GM23338 (cell line): ENCODE measurements around the gene PNMA8B. TPM values are rescaled to one million over a fixed set of nuclear protein-coding genes. Genes with fewer than 3 reads are reported as not detected.

Experiments
- ATAC-seq: fragments of 200-7000 bp; cut with Tn5 transposase; 3 replicates; pipeline ENCODE4 v1.9.1; 2020
- DNase-seq: peaks from one replicate; pipeline ENCODE4 v3.0.0-alpha.2; 2015; ENCODE audit warnings: low spot score
- H2AFZ ChIP-seq: fragments of 200-600 bp; sonication (generic); 2 replicates; pipeline ENCODE4 v1.8.0; 2016; ENCODE audit warnings: antibody characterized with exemption, mild to moderate bottlenecking, moderate library complexity
- H3F3A ChIP-seq: fragments of 200-600 bp; sonication (generic); replicated peaks from 2 replicates; pipeline ENCODE4 v1.8.0; 2017; ENCODE audit warnings: antibody characterized with exemption, mixed run types, low read depth
- H3K27ac ChIP-seq: fragments of 200-600 bp; sonication (generic); 2 replicates; pipeline ENCODE4 v1.6.1; 2016; ENCODE audit warnings: low read depth
- H3K27me3 ChIP-seq: fragments of 200-600 bp; sonication (generic); 2 replicates; pipeline ENCODE4 v1.8.0; 2016; ENCODE audit warnings: mild to moderate bottlenecking, mixed run types, moderate library complexity; ENCODE audit not compliant: insufficient read depth
- H3K36me3 ChIP-seq: fragments of 200-600 bp; sonication (generic); 2 replicates; pipeline ENCODE4 v1.8.0; 2016; ENCODE audit warnings: mild to moderate bottlenecking; ENCODE audit not compliant: insufficient read depth
- H3K4me1 ChIP-seq: fragments of 200-600 bp; sonication (generic); 2 replicates; pipeline ENCODE4 v1.8.0; 2016; ENCODE audit warnings: mild to moderate bottlenecking, moderate library complexity; ENCODE audit not compliant: insufficient read depth
- H3K4me2 ChIP-seq: fragments of 200-600 bp; sonication (generic); 2 replicates; pipeline ENCODE4 v1.7.1; 2017; ENCODE audit warnings: mixed run types
- H3K4me3 ChIP-seq: fragments of 200-600 bp; sonication (generic); 2 replicates; pipeline ENCODE4 v1.6.1; 2016; ENCODE audit warnings: mixed run types
- H3K79me2 ChIP-seq: fragments of 200-600 bp; sonication (generic); replicated peaks from 2 replicates; pipeline ENCODE4 v1.8.0; 2017; ENCODE audit warnings: mild to moderate bottlenecking; ENCODE audit not compliant: insufficient read depth
- H3K9me2 ChIP-seq: fragments of 200-600 bp; sonication (generic); 2 replicates; pipeline ENCODE4 v1.8.0; 2017; ENCODE audit not compliant: insufficient read depth
- H4K20me1 ChIP-seq: fragments of 200-600 bp; sonication (generic); replicated peaks from 2 replicates; pipeline ENCODE4 v1.8.0; 2017; ENCODE audit warnings: mild to moderate bottlenecking; ENCODE audit not compliant: insufficient read depth
- H3K27ac Mint-ChIP-seq: 2 replicates; pipeline ENCODE4 v1.8.0; 2020; ENCODE audit warnings: inconsistent platforms, mild to moderate bottlenecking, moderate library complexity, mixed read lengths
- H3K27me3 Mint-ChIP-seq: 3 replicates; pipeline ENCODE4 v1.8.0; 2022; ENCODE audit warnings: low read depth, mild to moderate bottlenecking, moderate library complexity, mixed read lengths, inconsistent platforms; ENCODE audit not compliant: insufficient read depth, poor library complexity
- H3K36me3 Mint-ChIP-seq: 3 replicates; pipeline ENCODE4 v1.8.0; 2021; ENCODE audit warnings: low read depth, mild to moderate bottlenecking, inconsistent platforms, moderate library complexity, mixed read lengths
- H3K4me1 Mint-ChIP-seq: 3 replicates; pipeline ENCODE4 v1.8.0; 2020; ENCODE audit warnings: mild to moderate bottlenecking, inconsistent platforms, mixed read lengths
- H3K4me3 Mint-ChIP-seq: 3 replicates; pipeline ENCODE4 v1.8.0; 2021; ENCODE audit warnings: moderate library complexity, mild to moderate bottlenecking, inconsistent platforms, mixed read lengths
- H3K9me3 Mint-ChIP-seq: 3 replicates; pipeline ENCODE4 v1.8.0; 2020; ENCODE audit warnings: moderate library complexity, mild to moderate bottlenecking, inconsistent platforms, mixed read lengths
- CREB1 ChIP-seq: fragments of 250-450 bp; sonication (Bioruptor Pico); IDR thresholded peaks from 2 replicates; pipeline ENCODE4 v1.5.0; 2020; ENCODE audit warnings: low read depth, mild to moderate bottlenecking, moderate library complexity
- EZH2 ChIP-seq: fragments of 200-600 bp; sonication (generic); IDR thresholded peaks from one replicate; pipeline ENCODE4 v1.8.0; 2017; ENCODE audit warnings: antibody characterized with exemption, mild to moderate bottlenecking, low read depth; ENCODE audit not compliant: unreplicated experiment
- EZH2phosphoT487 ChIP-seq: fragments of 200-600 bp; sonication (generic); IDR thresholded peaks from one replicate; pipeline ENCODE4 v1.8.1; 2018; ENCODE audit warnings: antibody characterized with exemption; ENCODE audit not compliant: unreplicated experiment
- JUNB ChIP-seq: IDR thresholded peaks from one replicate; pipeline ENCODE4 v1.6.1; 2016; ENCODE audit warnings: antibody characterized with exemption; ENCODE audit not compliant: unreplicated experiment
- NANOG ChIP-seq: IDR thresholded peaks from 2 replicates; pipeline ENCODE4 v1.6.1; 2016; ENCODE audit warnings: antibody characterized with exemption, borderline replicate concordance
- POLR2AphosphoS5 ChIP-seq: IDR thresholded peaks from 2 replicates; pipeline ENCODE4 v1.6.1; 2016; ENCODE audit warnings: antibody characterized with exemption, low read depth
- STAT1 ChIP-seq: IDR thresholded peaks from one replicate; pipeline ENCODE4 v1.6.1; 2016; ENCODE audit warnings: antibody characterized with exemption; ENCODE audit not compliant: unreplicated experiment
- ZNF114 ChIP-seq: fragments of 250-450 bp; sonication (Bioruptor Pico); IDR thresholded peaks from 2 replicates; pipeline ENCODE4 v1.5.0; 2020; ENCODE audit warnings: mild to moderate bottlenecking, moderate library complexity
- ZNF331 ChIP-seq: fragments of 250-450 bp; sonication (Bioruptor Pico); IDR thresholded peaks from 2 replicates; pipeline ENCODE4 v1.5.0; 2020; ENCODE audit warnings: low read depth, mild to moderate bottlenecking, moderate library complexity
- polyA plus RNA-seq: library from polyadenylated mRNA; unstranded; fragments of >200 nt; fragmentation: Nextera tagmentation; extraction: Ambion mirVana; gene quantifications from 2 replicates; pipeline ENCODE4 v1.2.1, GENCODE V29; 2016
- total RNA-seq: library from RNA; depleted of rRNA; stranded (reverse); fragments of >200 nt; shearing (Covaris generic); gene quantifications from 2 replicates; pipeline ENCODE4 v1.2.3, GENCODE V29; 2014
- TF ChIP-seq, protein P1 (sequence below), 2 experiments: fragments of 200-600 bp in 1 of 2; sonication (generic) in 1 of 2; conservative IDR thresholded peaks; 2 replicates each; pipeline versions ENCODE4 v1.5.1 to v1.6.1; 2016 to 2017; ENCODE audit warnings: antibody characterized with exemption in 2 of 2, low read depth in 2 of 2, mild to moderate bottlenecking in 2 of 2, moderate library complexity in 1 of 2
- TF ChIP-seq, protein P2 (sequence below): fragments of 250-450 bp; sonication (Bioruptor Pico); IDR thresholded peaks from 2 replicates; pipeline ENCODE4 v1.5.0; 2020; ENCODE audit warnings: mild to moderate bottlenecking, moderate library complexity
- TF ChIP-seq, protein P3 (sequence below): IDR thresholded peaks from one replicate; pipeline ENCODE4 v1.6.1; 2018; ENCODE audit warnings: antibody characterized with exemption; ENCODE audit not compliant: unreplicated experiment
- TF ChIP-seq, protein P4 (sequence below): IDR thresholded peaks from 2 replicates; pipeline ENCODE4 v1.6.1; 2016; ENCODE audit warnings: antibody characterized with exemption

The PNMA8B gene
- total and polyA plus RNA-seq, 2 experiments from 2014 or later: 0.44 to 1.7 TPM

DNA sequence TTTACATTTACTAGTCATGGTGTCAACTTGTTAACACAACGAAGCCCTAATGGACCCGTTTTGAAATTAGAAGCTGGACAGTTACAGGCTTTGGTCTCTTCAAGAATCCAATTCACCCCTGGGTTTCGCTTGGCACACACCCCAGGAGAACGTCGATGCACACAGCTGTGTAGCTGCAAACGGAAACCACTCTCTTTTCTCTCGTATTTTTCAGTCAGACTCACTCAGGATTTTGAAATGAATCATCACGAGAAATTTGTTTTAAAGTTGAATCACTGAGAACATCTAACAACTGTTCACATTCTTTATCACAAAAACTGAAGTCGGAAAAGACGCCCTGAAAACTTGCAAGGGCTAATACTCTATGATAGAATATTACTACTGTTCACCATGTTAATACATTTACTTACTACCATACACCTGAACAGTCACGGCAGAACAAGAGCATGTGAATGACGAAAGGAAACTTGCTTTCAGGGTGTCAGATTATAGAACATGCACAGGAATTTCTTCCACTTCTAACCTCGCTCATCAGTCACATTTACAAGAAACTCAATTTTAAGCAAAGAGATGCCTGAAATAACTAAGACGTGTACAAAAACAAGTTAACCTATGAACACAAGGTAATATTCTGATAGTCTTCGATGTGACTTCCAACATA is 29.0 kb downstream of the PNMA8B start (continued):
- TF ChIP-seq EZH2phosphoT487 (no peak), NANOG (no peak), POLR2AphosphoS5 (no peak), STAT1 (no peak)

DNA sequence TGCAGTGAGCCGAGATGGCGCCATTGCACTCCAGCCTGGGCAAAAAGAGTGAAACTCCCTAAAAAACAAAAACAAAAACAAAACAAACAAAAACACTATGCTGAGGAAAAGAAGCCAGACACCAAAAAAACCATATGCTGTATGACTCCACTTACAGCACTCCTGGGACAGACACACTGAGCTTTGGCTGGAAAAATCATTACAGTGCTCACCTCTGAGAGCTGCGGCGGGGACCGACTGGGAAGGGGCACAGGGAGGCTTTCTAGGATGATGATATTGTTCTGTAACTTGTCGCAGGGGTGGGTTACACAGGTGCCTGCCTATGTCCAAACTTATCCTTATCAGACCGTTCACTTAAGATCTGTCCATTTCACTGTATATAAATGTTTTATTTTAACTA is 32.2 kb downstream of the PNMA8B start:
- no peaks in the 10 kb centered on the region for H4K20me1 ChIP-seq
- H3K9me2 ChIP-seq: no peaks in the 10 kb centered on the region
- no peaks in the 10 kb centered on the region for H3K27me3 ChIP-seq
- H3K4me2 ChIP-seq: no peak overlapping the region
- no peak for TF ChIP-seq CREB1 (CRISPR knock-in tag)
- TF ChIP-seq ZNF331 (CRISPR knock-in tag): no peak
- TF ChIP-seq STAT1: no peak
- TF ChIP-seq, protein P1, sequence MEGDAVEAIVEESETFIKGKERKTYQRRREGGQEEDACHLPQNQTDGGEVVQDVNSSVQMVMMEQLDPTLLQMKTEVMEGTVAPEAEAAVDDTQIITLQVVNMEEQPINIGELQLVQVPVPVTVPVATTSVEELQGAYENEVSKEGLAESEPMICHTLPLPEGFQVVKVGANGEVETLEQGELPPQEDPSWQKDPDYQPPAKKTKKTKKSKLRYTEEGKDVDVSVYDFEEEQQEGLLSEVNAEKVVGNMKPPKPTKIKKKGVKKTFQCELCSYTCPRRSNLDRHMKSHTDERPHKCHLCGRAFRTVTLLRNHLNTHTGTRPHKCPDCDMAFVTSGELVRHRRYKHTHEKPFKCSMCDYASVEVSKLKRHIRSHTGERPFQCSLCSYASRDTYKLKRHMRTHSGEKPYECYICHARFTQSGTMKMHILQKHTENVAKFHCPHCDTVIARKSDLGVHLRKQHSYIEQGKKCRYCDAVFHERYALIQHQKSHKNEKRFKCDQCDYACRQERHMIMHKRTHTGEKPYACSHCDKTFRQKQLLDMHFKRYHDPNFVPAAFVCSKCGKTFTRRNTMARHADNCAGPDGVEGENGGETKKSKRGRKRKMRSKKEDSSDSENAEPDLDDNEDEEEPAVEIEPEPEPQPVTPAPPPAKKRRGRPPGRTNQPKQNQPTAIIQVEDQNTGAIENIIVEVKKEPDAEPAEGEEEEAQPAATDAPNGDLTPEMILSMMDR (conservative IDR thresholded peaks at IDR 0.05; ENCODE audit: low read depth in 2 of 2): no peak
- TF ChIP-seq POLR2AphosphoS5: no peak
- TF ChIP-seq ZNF114 (CRISPR knock-in tag): no peak
- TF ChIP-seq, protein P2, sequence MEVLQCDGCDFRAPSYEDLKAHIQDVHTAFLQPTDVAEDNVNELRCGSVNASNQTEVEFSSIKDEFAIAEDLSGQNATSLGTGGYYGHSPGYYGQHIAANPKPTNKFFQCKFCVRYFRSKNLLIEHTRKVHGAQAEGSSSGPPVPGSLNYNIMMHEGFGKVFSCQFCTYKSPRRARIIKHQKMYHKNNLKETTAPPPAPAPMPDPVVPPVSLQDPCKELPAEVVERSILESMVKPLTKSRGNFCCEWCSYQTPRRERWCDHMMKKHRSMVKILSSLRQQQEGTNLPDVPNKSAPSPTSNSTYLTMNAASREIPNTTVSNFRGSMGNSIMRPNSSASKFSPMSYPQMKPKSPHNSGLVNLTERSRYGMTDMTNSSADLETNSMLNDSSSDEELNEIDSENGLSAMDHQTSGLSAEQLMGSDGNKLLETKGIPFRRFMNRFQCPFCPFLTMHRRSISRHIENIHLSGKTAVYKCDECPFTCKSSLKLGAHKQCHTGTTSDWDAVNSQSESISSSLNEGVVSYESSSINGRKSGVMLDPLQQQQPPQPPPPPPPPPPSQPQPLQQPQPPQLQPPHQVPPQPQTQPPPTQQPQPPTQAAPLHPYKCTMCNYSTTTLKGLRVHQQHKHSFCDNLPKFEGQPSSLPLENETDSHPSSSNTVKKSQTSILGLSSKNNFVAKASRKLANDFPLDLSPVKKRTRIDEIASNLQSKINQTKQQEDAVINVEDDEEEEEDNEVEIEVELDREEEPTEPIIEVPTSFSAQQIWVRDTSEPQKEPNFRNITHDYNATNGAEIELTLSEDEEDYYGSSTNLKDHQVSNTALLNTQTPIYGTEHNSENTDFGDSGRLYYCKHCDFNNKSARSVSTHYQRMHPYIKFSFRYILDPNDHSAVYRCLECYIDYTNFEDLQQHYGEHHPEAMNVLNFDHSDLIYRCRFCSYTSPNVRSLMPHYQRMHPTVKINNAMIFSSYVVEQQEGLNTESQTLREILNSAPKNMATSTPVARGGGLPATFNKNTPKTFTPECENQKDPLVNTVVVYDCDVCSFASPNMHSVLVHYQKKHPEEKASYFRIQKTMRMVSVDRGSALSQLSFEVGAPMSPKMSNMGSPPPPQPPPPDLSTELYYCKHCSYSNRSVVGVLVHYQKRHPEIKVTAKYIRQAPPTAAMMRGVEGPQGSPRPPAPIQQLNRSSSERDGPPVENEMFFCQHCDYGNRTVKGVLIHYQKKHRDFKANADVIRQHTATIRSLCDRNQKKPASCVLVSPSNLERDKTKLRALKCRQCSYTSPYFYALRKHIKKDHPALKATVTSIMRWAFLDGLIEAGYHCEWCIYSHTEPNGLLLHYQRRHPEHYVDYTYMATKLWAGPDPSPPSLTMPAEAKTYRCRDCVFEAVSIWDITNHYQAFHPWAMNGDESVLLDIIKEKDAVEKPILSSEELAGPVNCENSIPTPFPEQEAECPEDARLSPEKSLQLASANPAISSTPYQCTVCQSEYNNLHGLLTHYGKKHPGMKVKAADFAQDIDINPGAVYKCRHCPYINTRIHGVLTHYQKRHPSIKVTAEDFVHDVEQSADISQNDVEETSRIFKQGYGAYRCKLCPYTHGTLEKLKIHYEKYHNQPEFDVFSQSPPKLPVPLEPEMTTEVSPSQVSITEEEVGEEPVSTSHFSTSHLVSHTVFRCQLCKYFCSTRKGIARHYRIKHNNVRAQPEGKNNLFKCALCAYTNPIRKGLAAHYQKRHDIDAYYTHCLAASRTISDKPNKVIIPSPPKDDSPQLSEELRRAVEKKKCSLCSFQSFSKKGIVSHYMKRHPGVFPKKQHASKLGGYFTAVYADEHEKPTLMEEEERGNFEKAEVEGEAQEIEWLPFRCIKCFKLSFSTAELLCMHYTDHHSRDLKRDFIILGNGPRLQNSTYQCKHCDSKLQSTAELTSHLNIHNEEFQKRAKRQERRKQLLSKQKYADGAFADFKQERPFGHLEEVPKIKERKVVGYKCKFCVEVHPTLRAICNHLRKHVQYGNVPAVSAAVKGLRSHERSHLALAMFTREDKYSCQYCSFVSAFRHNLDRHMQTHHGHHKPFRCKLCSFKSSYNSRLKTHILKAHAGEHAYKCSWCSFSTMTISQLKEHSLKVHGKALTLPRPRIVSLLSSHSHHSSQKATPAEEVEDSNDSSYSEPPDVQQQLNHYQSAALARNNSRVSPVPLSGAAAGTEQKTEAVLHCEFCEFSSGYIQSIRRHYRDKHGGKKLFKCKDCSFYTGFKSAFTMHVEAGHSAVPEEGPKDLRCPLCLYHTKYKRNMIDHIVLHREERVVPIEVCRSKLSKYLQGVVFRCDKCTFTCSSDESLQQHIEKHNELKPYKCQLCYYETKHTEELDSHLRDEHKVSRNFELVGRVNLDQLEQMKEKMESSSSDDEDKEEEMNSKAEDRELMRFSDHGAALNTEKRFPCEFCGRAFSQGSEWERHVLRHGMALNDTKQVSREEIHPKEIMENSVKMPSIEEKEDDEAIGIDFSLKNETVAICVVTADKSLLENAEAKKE (CRISPR knock-in tag): no peak
- no peak for TF ChIP-seq EZH2
- TF ChIP-seq, protein P3, sequence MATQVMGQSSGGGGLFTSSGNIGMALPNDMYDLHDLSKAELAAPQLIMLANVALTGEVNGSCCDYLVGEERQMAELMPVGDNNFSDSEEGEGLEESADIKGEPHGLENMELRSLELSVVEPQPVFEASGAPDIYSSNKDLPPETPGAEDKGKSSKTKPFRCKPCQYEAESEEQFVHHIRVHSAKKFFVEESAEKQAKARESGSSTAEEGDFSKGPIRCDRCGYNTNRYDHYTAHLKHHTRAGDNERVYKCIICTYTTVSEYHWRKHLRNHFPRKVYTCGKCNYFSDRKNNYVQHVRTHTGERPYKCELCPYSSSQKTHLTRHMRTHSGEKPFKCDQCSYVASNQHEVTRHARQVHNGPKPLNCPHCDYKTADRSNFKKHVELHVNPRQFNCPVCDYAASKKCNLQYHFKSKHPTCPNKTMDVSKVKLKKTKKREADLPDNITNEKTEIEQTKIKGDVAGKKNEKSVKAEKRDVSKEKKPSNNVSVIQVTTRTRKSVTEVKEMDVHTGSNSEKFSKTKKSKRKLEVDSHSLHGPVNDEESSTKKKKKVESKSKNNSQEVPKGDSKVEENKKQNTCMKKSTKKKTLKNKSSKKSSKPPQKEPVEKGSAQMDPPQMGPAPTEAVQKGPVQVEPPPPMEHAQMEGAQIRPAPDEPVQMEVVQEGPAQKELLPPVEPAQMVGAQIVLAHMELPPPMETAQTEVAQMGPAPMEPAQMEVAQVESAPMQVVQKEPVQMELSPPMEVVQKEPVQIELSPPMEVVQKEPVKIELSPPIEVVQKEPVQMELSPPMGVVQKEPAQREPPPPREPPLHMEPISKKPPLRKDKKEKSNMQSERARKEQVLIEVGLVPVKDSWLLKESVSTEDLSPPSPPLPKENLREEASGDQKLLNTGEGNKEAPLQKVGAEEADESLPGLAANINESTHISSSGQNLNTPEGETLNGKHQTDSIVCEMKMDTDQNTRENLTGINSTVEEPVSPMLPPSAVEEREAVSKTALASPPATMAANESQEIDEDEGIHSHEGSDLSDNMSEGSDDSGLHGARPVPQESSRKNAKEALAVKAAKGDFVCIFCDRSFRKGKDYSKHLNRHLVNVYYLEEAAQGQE: no peak
- TF ChIP-seq, protein P4, sequence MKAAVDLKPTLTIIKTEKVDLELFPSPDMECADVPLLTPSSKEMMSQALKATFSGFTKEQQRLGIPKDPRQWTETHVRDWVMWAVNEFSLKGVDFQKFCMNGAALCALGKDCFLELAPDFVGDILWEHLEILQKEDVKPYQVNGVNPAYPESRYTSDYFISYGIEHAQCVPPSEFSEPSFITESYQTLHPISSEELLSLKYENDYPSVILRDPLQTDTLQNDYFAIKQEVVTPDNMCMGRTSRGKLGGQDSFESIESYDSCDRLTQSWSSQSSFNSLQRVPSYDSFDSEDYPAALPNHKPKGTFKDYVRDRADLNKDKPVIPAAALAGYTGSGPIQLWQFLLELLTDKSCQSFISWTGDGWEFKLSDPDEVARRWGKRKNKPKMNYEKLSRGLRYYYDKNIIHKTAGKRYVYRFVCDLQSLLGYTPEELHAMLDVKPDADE: no peak
- no peak for TF ChIP-seq EZH2phosphoT487
- no peak for TF ChIP-seq NANOG
- TF ChIP-seq JUNB: no peak
- ATAC-seq (no peak), DNase-seq (no peak)
- Mint-ChIP-seq H3K27me3 (peaks cover 6% of the 10 kb centered on the region), H3K4me3 (no peak overlapping the region), H3K4me1 (no peaks in the 10 kb centered on the region), H3K27ac (no peak overlapping the region), H3K36me3 (peaks cover 22% of the 10 kb centered on the region), H3K9me3 (no peaks in the 10 kb centered on the region)
- no peaks in the 10 kb centered on the region for H3K4me1 ChIP-seq
- no peaks in the 10 kb centered on the region for H3K79me2 ChIP-seq
- no peak overlapping the region for H2AFZ ChIP-seq
- no peak overlapping the region for H3K4me3 ChIP-seq
- H3K27ac ChIP-seq: no peak overlapping the region
- H3F3A ChIP-seq: no peaks in the 10 kb centered on the region
- no peaks in the 10 kb centered on the region for H3K36me3 ChIP-seq
